Fibroblast of lung (primary cell): Measurements from ENCODE around the gene PTGES2.

ENCODE experiments used
- EZH2 ChIP-seq: IDR thresholded peaks from 2 replicates; pipeline ENCODE4 v1.5.1; 2012; ENCODE audit warnings: low read length, control low read depth, mild to moderate bottlenecking; ENCODE audit errors: missing control alignments
- TF ChIP-seq, protein P1 (sequence below), 2 donors: IDR thresholded peaks in 1 of 2; conservative IDR thresholded peaks in 1 of 2; 1 replicate in 1 of 2; 2 replicates in 1 of 2; pipeline ENCODE4 v1.5.1; 2011 to 2012; ENCODE audit warnings: low read length in 2 of 2, control low read depth in 1 of 2, inconsistent platforms in 1 of 2, low read depth in 1 of 2, mild to moderate bottlenecking in 1 of 2

DNA sequence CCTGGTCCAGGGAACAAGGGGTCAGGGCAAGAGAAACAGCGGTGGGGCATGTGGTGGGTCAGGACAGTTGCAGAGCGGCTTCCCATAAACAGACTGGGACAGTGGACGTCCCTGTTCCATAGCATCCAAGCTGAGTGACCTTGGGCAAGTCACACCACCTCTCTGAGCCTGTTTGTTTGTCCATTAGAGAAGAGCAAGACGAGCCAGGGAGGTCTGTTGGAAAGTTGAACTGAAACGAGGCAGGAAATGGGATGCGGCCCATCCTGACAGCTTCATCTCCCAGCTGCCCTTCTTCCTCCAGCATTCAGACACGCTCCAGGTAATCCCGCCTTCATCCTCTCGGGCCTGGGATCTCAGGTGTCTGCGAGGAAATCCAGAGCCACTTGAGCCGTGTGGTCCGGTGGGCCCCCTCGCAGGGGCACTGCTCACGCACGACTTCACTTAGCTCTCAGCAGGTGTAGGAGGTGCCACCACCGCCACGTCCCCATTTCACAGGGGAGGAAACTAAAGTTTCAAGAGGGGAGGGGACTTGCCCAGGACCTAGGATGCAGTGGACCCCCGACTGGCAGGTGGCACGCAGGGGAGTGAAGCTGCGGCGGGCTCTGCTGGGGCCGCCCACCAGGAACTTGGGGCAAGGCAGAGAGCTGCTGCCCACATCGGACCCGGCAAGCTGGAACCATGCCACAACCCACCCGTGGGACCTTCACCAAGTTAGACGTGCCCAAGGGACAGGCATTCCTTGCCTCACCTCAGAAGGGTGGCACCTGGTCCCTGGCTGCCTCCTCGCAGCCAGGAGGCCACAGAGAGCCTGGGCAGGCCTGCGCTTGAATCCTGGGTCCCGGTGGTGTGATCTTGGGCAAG lies 13.0 kb downstream of the PTGES2 start:
- TF ChIP-seq, protein P1, sequence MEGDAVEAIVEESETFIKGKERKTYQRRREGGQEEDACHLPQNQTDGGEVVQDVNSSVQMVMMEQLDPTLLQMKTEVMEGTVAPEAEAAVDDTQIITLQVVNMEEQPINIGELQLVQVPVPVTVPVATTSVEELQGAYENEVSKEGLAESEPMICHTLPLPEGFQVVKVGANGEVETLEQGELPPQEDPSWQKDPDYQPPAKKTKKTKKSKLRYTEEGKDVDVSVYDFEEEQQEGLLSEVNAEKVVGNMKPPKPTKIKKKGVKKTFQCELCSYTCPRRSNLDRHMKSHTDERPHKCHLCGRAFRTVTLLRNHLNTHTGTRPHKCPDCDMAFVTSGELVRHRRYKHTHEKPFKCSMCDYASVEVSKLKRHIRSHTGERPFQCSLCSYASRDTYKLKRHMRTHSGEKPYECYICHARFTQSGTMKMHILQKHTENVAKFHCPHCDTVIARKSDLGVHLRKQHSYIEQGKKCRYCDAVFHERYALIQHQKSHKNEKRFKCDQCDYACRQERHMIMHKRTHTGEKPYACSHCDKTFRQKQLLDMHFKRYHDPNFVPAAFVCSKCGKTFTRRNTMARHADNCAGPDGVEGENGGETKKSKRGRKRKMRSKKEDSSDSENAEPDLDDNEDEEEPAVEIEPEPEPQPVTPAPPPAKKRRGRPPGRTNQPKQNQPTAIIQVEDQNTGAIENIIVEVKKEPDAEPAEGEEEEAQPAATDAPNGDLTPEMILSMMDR (conservative IDR thresholded peaks at IDR 0.05 in 1 of 2, IDR thresholded peaks at IDR 0.05 in 1 of 2; ENCODE audit: low read depth in 1 of 2, low read length in 2 of 2), result no peak
- TF ChIP-seq EZH2, result no peak
